HG03064 (cell line): Measurements from ENCODE around the gene BCAT1.
"Not testable (repeated sequence)": the region's sequence is repeated elsewhere in the genome, so short reads cannot be mapped to it uniquely, and the experiment has no call there.

Experiments
- ATAC-seq: cut with Tn5 transposase; IDR thresholded peaks from one replicate; pipeline ENCODE4 v1.9.1; 2021; ENCODE audit warnings: low read depth; ENCODE audit not compliant: unreplicated experiment

BCAT1 gene

GRCh38 chr12:24822121-24822899 is 126.6 kb downstream of the BCAT1 start:
- ATAC-seq, result peak; percentile 60

- no peak for ATAC-seq
Measured at GRCh38 chr12:24821691-24822090, 127.2 kb downstream of the BCAT1 start.

- no peak for ATAC-seq
Measured at GRCh38 chr12:24820872-24821271, 128.0 kb downstream of the BCAT1 start.

GRCh38 chr12:24818351-24818750 is 130.6 kb downstream of the BCAT1 start:
- ATAC-seq, result no peak

- ATAC-seq, result peak; percentile 45
Measured at GRCh38 chr12:24815114-24815423, 133.8 kb downstream of the BCAT1 start.

- peak; percentile 77 for ATAC-seq
Measured at GRCh38 chr12:24814379-24815113, 134.4 kb downstream of the BCAT1 start.

GRCh38 chr12:24810378-24810777 is 138.5 kb downstream of the BCAT1 start:
- no peak for ATAC-seq

- not testable (repeated sequence) for ATAC-seq
Measured at GRCh38 chr12:24809306-24809705, 139.6 kb downstream of the BCAT1 start.

- ATAC-seq, result no peak
Measured at GRCh38 chr12:24808651-24809050, 140.2 kb downstream of the BCAT1 start.

- ATAC-seq, result no peak
Measured at GRCh38 chr12:24806386-24806785, 142.5 kb downstream of the BCAT1 start.

- no peak for ATAC-seq
Measured at GRCh38 chr12:24803430-24804245, 145.3 kb downstream of the BCAT1 start.

GRCh38 chr12:24798335-24798734 is 150.6 kb downstream of the BCAT1 start:
- ATAC-seq, result peak; percentile 89

- peak; percentile 5 for ATAC-seq
Measured at GRCh38 chr12:24797901-24798300, 151.0 kb downstream of the BCAT1 start.

GRCh38 chr12:24796876-24797275 is 152.0 kb downstream of the BCAT1 start:
- ATAC-seq, result no peak

- no peak for ATAC-seq
Measured at GRCh38 chr12:24795699-24796347, 153.1 kb downstream of the BCAT1 start.

- ATAC-seq, result no peak
Measured at GRCh38 chr12:24791622-24792021, 157.3 kb downstream of the BCAT1 start.

GRCh38 chr12:24788886-24789285 is 160.0 kb downstream of the BCAT1 start:
- no peak for ATAC-seq

GRCh38 chr12:24780697-24781368 is 168.1 kb downstream of the BCAT1 start:
- no peak for ATAC-seq

GRCh38 chr12:24778486-24779304 is 170.2 kb downstream of the BCAT1 start:
- no peak for ATAC-seq
